HEK293 (cell line): ENCODE results near the gene DSN1.

Experiments
- CTCF ChIA-PET: fragments of 350-600 bp; formaldehyde crosslinking; extraction: SDS; loops from one replicate; lab custom pipeline; 2021; ENCODE audit warnings: antibody characterized with exemption; lab: Yijun Ruan, JAX
- POLR2A ChIA-PET: fragments of 300-600 bp; formaldehyde crosslinking; extraction: SDS; loops from one replicate; lab custom pipeline; 2020; ENCODE audit warnings: antibody characterized with exemption, inconsistent platforms; lab: Yijun Ruan, JAX
- H3K27ac ChIP-seq: fragments of 200-500 bp; sonication (Bioruptor generic); 2 replicates; pipeline ENCODE4 v1.5.1; 2014; ENCODE audit warnings: low read depth, low read length, control low read depth, inconsistent platforms; ENCODE audit errors: extremely low read depth
- H3K36me3 ChIP-seq, 2 experiments: fragments of 200-500 bp in 1 of 2; sonication (Bioruptor generic) in 1 of 2; 1 replicate in 1 of 2; 2 replicates in 1 of 2; pipeline ENCODE4 v1.5.1; 2014 to 2017; ENCODE audit warnings: inconsistent platforms in 2 of 2, low read length in 2 of 2; ENCODE audit not compliant: control insufficient read depth in 2 of 2, insufficient read depth in 1 of 2
- H3K4me1 ChIP-seq: fragments of 200-500 bp; sonication (Bioruptor generic); 2 replicates; pipeline ENCODE4 v1.5.1; 2014; ENCODE audit warnings: mild to moderate bottlenecking, low read length, inconsistent platforms; ENCODE audit not compliant: control insufficient read depth, insufficient read depth
- H3K4me3 ChIP-seq: 2 replicates; pipeline ENCODE4 v1.5.1; 2011; ENCODE audit warnings: low read depth, mild to moderate bottlenecking, control low read depth, low read length, moderate library complexity
- H3K9me3 ChIP-seq: fragments of 200-500 bp; sonication (Bioruptor generic); 2 replicates; pipeline ENCODE4 v1.5.1; 2014; ENCODE audit warnings: low read depth, low read length, inconsistent platforms; ENCODE audit not compliant: control insufficient read depth, insufficient read depth
- BCL11B ChIP-seq: fragments of 450-650 bp; formaldehyde crosslinking; IDR thresholded peaks from 2 replicates; pipeline ENCODE4 v1.5.1; 2016; ENCODE audit warnings: low read depth, missing biosample characterization, missing genetic modification characterization
- MEIS1 ChIP-seq: sonication (generic); formaldehyde crosslinking; IDR thresholded peaks from 2 replicates; pipeline ENCODE4 v1.8.1; 2022; ENCODE audit warnings: missing genetic modification reagents, mild to moderate bottlenecking, borderline replicate concordance
- MYNN ChIP-seq: fragments of 450-650 bp; formaldehyde crosslinking; IDR thresholded peaks from 2 replicates; pipeline ENCODE4 v1.5.1; 2016; ENCODE audit warnings: missing biosample characterization, missing genetic modification characterization, borderline replicate concordance
- PRDM2 ChIP-seq: fragments of 450-650 bp; formaldehyde crosslinking; IDR thresholded peaks from 2 replicates; pipeline ENCODE4 v1.5.1; 2016; ENCODE audit warnings: missing biosample characterization, missing genetic modification characterization, borderline replicate concordance
- RBAK ChIP-seq: fragments of 450-650 bp; formaldehyde crosslinking; IDR thresholded peaks from 2 replicates; pipeline ENCODE4 v1.5.1; 2016; ENCODE audit warnings: missing biosample characterization, missing genetic modification characterization
- TCF7L2 ChIP-seq: IDR thresholded peaks from 2 replicates; pipeline ENCODE4 v1.6.1; 2011; ENCODE audit warnings: low read depth, mild to moderate bottlenecking, inconsistent platforms, low read length, moderate library complexity, borderline replicate concordance
- ZBTB8A ChIP-seq: fragments of 450-650 bp; formaldehyde crosslinking; IDR thresholded peaks from 2 replicates; pipeline ENCODE4 v1.5.1; 2016; ENCODE audit warnings: missing biosample characterization, missing genetic modification characterization
- ZNF121 ChIP-seq: fragments of 450-650 bp; formaldehyde crosslinking; IDR thresholded peaks from 2 replicates; pipeline ENCODE4 v1.5.1; 2016; ENCODE audit warnings: missing biosample characterization, missing genetic modification characterization
- ZNF132 ChIP-seq: fragments of 450-650 bp; formaldehyde crosslinking; IDR thresholded peaks from 2 replicates; pipeline ENCODE4 v1.5.1; 2017; ENCODE audit warnings: missing biosample characterization, missing genetic modification characterization, borderline replicate concordance
- ZNF155 ChIP-seq: fragments of 450-650 bp; formaldehyde crosslinking; IDR thresholded peaks from 2 replicates; pipeline ENCODE4 v1.5.1; 2016; ENCODE audit warnings: missing biosample characterization, missing genetic modification characterization
- ZNF223 ChIP-seq: fragments of 450-650 bp; formaldehyde crosslinking; IDR thresholded peaks from 2 replicates; pipeline ENCODE4 v1.5.1; 2016; ENCODE audit warnings: missing biosample characterization, missing genetic modification characterization
- ZNF366 ChIP-seq: fragments of 450-650 bp; formaldehyde crosslinking; conservative IDR thresholded peaks from 2 replicates; pipeline ENCODE4 v1.5.1; 2016; ENCODE audit warnings: missing biosample characterization, missing genetic modification characterization
- ZNF513 ChIP-seq: fragments of 450-650 bp; IDR thresholded peaks from 2 replicates; pipeline ENCODE4 v1.5.1; 2018; ENCODE audit warnings: missing biosample characterization, missing genetic modification characterization
- ZNF514 ChIP-seq: fragments of 450-650 bp; formaldehyde crosslinking; IDR thresholded peaks from 2 replicates; pipeline ENCODE4 v1.5.1; 2016; ENCODE audit warnings: missing biosample characterization, missing genetic modification characterization
- ZNF561 ChIP-seq: fragments of 450-650 bp; IDR thresholded peaks from 2 replicates; pipeline ENCODE4 v1.5.1; 2018; ENCODE audit warnings: missing biosample characterization, missing genetic modification characterization, borderline replicate concordance
- ZNF600 ChIP-seq: fragments of 450-650 bp; formaldehyde crosslinking; IDR thresholded peaks from 2 replicates; pipeline ENCODE4 v1.5.1; 2016; ENCODE audit warnings: missing biosample characterization, missing genetic modification characterization
- ZNF654 ChIP-seq: fragments of 450-650 bp; formaldehyde crosslinking; IDR thresholded peaks from 2 replicates; pipeline ENCODE4 v1.5.1; 2016; ENCODE audit warnings: low read depth, missing biosample characterization, missing genetic modification characterization
- ZNF704 ChIP-seq: fragments of 450-650 bp; formaldehyde crosslinking; IDR thresholded peaks from 2 replicates; pipeline ENCODE4 v1.5.1; 2016; ENCODE audit warnings: missing biosample characterization, missing genetic modification characterization
- ZSCAN18 ChIP-seq: fragments of 450-650 bp; formaldehyde crosslinking; IDR thresholded peaks from 2 replicates; pipeline ENCODE4 v1.5.1; 2016; ENCODE audit warnings: missing biosample characterization, missing genetic modification characterization

The DSN1 gene

GRCh38 chr20:36732456-36732855 is 41.1 kb downstream of the DSN1 start (continued):
- TF ChIP-seq ZSCAN18 (tag by site-specific recombination) (no peak), MEIS1 (CRISPR knock-in tag) (no peak), MYNN (tag by site-specific recombination) (no peak), ZBTB8A (tag by site-specific recombination) (no peak), ZNF514 (tag by site-specific recombination) (no peak), ZNF155 (no peak)

- Histone ChIP-seq H3K27ac (no peak overlapping the region), H3K4me1 (no peaks in the 10 kb centered on the region), H3K4me3 (no peak overlapping the region), H3K9me3 (no peaks in the 10 kb centered on the region), H3K36me3 (no peaks in the 10 kb centered on the region; a peak in 1 of 3 replicates)
- CTCF ChIA-PET: interaction anchor here (0.5 to 1.4 kb wide), 13 partner anchors 13 to 263 kb away, joined by 3 to 13 read pairs (median 3); no protein-coding TSS in a partner anchor
- 0 out of 2 replicates have a peak, but pooled peaks have one; percentile 18 for TF ChIP-seq ZNF366 (tag by site-specific recombination)
- peak; percentile 37 for TF ChIP-seq ZNF654 (tag by site-specific recombination)
- no peak for TF ChIP-seq ZNF513 (tag by site-specific recombination)
- no peak for TF ChIP-seq RBAK
- no peak for TF ChIP-seq ZNF132 (tag by site-specific recombination)
- POLR2A ChIA-PET: no interaction called here
Observed at GRCh38 chr20:36728986-36729385, 44.6 kb downstream of the DSN1 start.

- H3K36me3 ChIP-seq: peaks cover 0 to 8% of the 10 kb centered on the region in 2 experiments; a peak in 2 of 3 replicates
- POLR2A ChIA-PET: no interaction called here
- H3K4me3 ChIP-seq: no peak overlapping the region
- CTCF ChIA-PET: no interaction called here
- TF ChIP-seq ZNF600 (tag by site-specific recombination) (0 out of 2 replicates have a peak, but pooled peaks have one; percentile 21), TCF7L2 (no peak)
- no peak overlapping the region for H3K27ac ChIP-seq
- no peaks in the 10 kb centered on the region for H3K4me1 ChIP-seq
- H3K9me3 ChIP-seq: no peaks in the 10 kb centered on the region
Observed at GRCh38 chr20:36726168-36726567, 47.4 kb downstream of the DSN1 start.

- Histone ChIP-seq H3K27ac (no peak overlapping the region), H3K4me1 (no peaks in the 10 kb centered on the region), H3K9me3 (no peaks in the 10 kb centered on the region), H3K36me3 (peaks cover 0 to 26% of the 10 kb centered on the region in 2 experiments; a peak in 2 of 3 replicates), H3K4me3 (no peak overlapping the region)
- POLR2A ChIA-PET: no interaction called here
- CTCF ChIA-PET: no interaction called here
- no peak for TF ChIP-seq ZNF704 (tag by site-specific recombination)
- no peak for TF ChIP-seq ZNF121 (tag by site-specific recombination)
- no peak for TF ChIP-seq BCL11B (tag by site-specific recombination)
- no peak for TF ChIP-seq ZNF513 (tag by site-specific recombination)
- TF ChIP-seq ZNF223 (tag by site-specific recombination): no peak
- TF ChIP-seq ZNF561 (tag by site-specific recombination): no peak
- TF ChIP-seq PRDM2 (tag by site-specific recombination): no peak
Observed at GRCh38 chr20:36720510-36720909, 53.1 kb downstream of the DSN1 start.
